GM18868 (cell line): ENCODE results near the gene TPM2.

Source experiments
- ATAC-seq: cut with Tn5 transposase; IDR thresholded peaks from one replicate; pipeline ENCODE4 v1.9.1; 2021; ENCODE audit warnings: mild to moderate bottlenecking, moderate library complexity; ENCODE audit not compliant: unreplicated experiment

The TPM2 gene

GRCh38 chr9:35696520-35697215 lies 6.9 kb upstream of the TPM2 start:
- ATAC-seq = peak; percentile 74

GRCh38 chr9:35695943-35696401 lies 6.2 kb upstream of the TPM2 start:
- ATAC-seq = no peak

GRCh38 chr9:35691757-35692301 lies 2.1 kb upstream of the TPM2 start:
- ATAC-seq = no peak

GRCh38 chr9:35691334-35691650 lies 1.6 kb upstream of the TPM2 start:
- no peak for ATAC-seq

GRCh38 chr9:35690614-35691333 lies 1.0 kb upstream of the TPM2 start:
- ATAC-seq = no peak

GRCh38 chr9:35690294-35690613 lies 529 bp upstream of the TPM2 start:
- ATAC-seq = no peak

GRCh38 chr9:35688558-35689541 lies 875 bp downstream of the TPM2 start:
- no peak for ATAC-seq

- ATAC-seq = no peak
These were observed 1.7 kb downstream of the TPM2 start for GRCh38 chr9:35687972-35688557.

GRCh38 chr9:35687306-35687705 lies 2.4 kb downstream of the TPM2 start:
- ATAC-seq = no peak

- no peak for ATAC-seq
These were observed 3.2 kb downstream of the TPM2 start for GRCh38 chr9:35686222-35687203.

- ATAC-seq = no peak
These were observed 4.2 kb downstream of the TPM2 start for GRCh38 chr9:35685506-35685905.

- ATAC-seq = no peak
These were observed 4.8 kb downstream of the TPM2 start for GRCh38 chr9:35684921-35685320.

GRCh38 chr9:35683323-35683722 lies 6.4 kb downstream of the TPM2 start:
- no peak for ATAC-seq

- no peak for ATAC-seq
These were observed 7.0 kb downstream of the TPM2 start for GRCh38 chr9:35682520-35683315.

- no peak for ATAC-seq
These were observed 7.7 kb downstream of the TPM2 start for GRCh38 chr9:35682051-35682450.

GRCh38 chr9:35681341-35682002 lies 8.3 kb downstream of the TPM2 start:
- no peak for ATAC-seq

- no peak for ATAC-seq
These were observed 9.2 kb downstream of the TPM2 start for GRCh38 chr9:35680331-35681105.
